Stimulated activated CD4-positive, alpha-beta T cell treated with anti-CD3 and anti-CD28 coated beads, Interleukin-1b, Interleukin-23, amount 100 ng/mL, for 24 hours (primary cell): ENCODE measurements around the gene RAB30.
A peak's percentile ranks its signal among the peaks of the same experiment; 100 is the strongest.

Experiments used
- DNase-seq, 4 experiments: peaks; one replicate each; pipeline ENCODE4 v3.0.0-alpha.2; 2020; ENCODE audit warnings: low read depth in 4 of 4, low spot score in 1 of 4

Gene RAB30

GRCh38 chr11:83071567-83072349 is at the start of gene RAB30:
Gene RAB30 (minus strand): TSS chr11:83071897. CDS start chr11:82997316, 74,581 bp downstream.
- peak; percentile 71 to 87 (median 84) for DNase-seq

- DNase-seq = no peak
These were observed 48.6 kb upstream of the RAB30 start for GRCh38 chr11:83120327-83120726.

- DNase-seq = no peak
These were observed 47.5 kb upstream of the RAB30 start for GRCh38 chr11:83119216-83119615.

GRCh38 chr11:83118814-83119213 is 47.1 kb upstream of the RAB30 start:
- DNase-seq = no peak

- no peak for DNase-seq
These were observed 44.4 kb upstream of the RAB30 start for GRCh38 chr11:83116015-83116641.

GRCh38 chr11:83115551-83115950 is 43.9 kb upstream of the RAB30 start:
- DNase-seq = no peak

GRCh38 chr11:83115026-83115425 is 43.3 kb upstream of the RAB30 start:
- DNase-seq = no peak

DNA sequence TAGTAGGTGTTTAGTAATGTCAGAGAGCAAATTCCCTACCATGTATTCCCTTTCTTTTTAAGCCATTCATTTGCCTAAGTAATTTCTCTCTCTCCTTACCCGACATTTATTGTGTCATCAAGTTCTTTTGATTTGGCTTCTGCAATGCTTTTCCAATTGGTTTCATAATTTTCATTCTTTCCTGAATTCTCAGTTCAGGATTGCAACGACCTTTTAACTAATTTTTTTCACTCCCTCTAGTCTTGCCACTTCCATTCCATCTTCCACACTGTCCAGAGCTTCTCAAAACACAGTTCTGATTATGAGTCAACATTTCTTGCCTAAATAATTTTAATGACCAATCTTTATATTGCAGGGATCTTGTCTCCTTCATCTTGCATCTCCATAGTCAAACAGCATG is 41.2 kb upstream of the RAB30 start:
- DNase-seq = no peak

DNA sequence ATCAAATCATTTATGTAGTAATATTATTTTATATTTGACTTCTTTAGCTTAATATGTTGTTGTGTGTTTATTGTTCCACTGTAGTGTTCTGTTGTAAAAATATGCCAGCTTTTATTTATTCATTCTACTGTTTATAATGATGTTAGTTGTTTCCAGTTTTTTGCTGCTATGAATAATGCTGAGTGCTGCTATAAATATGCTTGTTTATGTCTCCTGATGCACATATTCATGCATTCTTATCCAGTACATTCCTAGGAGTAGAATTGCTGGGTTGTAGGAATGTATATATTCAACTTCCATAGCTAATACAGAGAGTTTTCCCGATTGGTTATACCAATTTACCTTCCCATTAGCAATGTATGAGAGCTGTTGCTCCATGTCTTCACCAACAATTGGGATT is 33.5 kb upstream of the RAB30 start:
- no peak for DNase-seq

DNA sequence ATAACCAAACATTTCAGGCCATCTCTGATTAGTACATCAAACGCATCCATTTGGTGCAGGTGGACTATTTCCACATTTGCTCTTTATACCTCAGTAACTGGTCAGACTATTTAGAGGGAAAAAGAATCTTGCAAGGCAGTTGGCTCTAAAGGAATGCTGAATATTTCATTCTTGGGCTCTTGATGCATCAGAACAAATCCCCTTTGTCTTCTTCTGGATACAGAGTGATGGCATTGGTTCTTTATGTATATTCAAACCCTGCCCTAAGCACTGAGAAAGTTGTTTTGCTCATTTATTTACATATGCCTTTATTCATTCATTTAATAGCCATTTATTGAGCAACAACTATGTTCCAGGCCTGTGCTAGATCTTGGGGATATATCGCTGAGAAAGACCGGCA is 31.1 kb upstream of the RAB30 start:
- no peak for DNase-seq

DNA sequence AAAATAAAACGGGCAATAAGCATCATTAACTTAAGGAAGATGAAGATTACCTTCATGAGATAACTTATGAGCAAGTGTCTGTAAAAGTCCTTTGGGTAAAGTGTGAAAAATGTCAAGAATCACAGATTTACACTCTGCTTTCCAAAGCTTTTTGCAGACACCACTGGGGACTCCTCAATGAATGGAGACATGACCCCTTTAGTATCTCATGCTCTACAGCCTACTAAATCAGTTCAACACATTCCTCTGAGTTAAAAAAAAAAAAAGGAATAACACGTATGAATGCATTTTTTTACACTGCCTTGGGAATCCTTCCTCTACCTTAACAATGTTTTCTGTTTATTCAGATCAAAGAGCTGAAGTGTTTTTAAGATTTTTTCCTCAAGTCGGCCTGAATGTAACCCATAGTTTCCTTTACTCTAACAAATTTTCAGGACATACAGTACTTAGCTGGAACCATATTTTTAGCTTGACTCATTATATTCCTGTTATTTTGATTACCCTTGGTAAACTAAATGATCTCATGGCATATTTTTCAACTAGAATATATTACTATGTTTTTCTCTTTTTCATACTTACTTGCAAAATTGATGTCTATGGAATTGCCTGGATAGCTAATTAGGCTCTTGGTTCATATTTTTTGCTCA is 25.9 kb upstream of the RAB30 start:
- no peak for DNase-seq

DNA sequence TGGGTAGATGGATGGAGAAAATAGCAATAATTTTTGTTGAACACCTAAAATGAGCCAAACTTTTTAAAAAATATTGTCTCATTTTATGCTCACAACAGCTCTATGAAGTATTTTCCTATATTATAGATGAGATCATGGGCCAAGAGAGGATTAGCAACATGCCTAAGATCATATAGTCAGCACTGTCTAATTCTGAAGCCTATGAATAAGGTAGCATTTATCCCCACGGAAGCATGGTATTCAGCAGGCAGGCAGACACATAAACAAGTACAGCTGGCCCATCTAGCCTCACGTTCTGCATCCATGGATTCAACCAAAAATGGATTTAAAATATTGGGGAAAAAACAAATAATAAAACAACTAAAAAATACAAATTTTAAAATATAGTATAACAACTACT is 21.9 kb upstream of the RAB30 start:
- DNase-seq = no peak

DNA sequence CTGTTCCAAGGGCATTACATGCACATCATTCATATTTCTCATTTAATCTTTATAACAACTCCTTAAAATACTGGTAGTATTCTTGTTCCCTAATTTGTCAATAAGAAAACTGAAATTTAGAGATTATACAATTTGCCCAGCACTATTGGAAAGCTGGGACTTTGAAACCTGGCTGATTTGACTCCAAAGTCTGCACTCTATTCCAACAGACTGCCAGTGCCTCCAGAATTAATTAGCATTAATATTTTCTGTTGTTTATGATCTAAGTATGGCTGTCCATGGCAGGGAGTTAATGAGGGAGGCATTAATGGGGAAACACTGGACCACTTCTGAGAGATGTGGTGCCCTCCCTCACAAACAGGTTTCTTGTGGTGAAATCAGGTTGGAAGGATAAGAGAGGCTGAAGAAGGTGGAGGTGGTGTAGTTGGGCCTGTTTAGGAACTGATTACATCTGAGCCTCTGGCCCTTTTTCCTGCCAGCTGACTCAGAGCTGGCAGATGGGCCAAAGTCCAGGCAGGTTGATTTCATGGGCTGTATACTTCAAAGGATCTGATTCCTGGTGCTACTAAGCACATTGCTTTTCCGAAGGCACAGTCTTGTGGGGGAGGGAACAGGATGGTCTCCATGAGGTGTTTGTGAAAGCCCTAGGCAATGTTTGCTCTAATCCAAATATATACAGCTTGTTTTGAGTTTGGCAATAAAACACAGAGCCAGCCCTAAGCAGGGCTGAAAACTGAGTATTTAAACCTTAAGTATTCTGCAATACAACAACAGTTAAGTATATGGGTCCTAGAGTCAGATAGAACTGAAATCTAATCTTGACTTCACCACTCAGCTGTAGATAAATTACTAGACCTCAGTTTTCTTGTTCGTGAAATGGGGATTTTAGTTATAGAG is 21.0 kb upstream of the RAB30 start:
- no peak for DNase-seq

- DNase-seq = no peak
These were observed 17.3 kb upstream of the RAB30 start for GRCh38 chr11:83088965-83089364.

DNA sequence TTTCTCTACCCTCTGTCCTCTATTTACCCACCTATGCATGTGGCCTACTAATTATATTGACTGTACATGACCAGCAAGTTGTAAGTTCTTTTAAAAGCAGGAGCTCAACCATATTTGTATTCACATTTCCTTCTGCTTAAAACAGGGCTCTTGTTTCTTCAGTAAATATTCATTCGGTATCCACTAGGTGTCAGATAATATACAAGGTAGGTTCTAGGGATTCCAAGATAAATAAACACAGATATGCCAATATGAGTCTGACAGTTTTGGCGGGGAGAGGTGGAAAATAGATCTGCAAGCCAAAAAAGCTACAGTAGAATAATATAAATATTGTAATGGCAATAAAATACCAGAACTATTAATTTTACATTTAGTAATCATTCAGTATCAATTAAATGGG is 15.3 kb upstream of the RAB30 start:
- DNase-seq = no peak

DNA sequence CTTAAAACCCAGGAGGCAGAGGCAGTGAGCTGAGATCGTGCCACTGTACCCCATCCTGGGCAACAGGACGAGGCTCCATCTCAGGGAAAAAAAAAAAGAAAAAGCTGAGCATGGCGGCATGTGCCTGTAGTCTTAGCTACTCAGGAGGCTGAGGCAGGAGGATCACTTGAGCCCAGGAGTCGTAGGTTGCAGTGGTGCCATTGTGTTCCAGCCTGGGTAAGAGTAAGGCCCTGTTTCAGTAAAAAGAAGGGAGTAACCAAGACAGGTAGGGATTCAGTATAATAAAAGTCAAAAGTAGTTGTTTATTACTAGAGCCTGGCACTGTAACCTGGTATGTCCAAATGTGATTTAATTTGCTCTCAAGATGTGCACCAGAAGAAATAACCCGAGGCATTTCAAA is 8.1 kb upstream of the RAB30 start:
- DNase-seq = no peak

DNA sequence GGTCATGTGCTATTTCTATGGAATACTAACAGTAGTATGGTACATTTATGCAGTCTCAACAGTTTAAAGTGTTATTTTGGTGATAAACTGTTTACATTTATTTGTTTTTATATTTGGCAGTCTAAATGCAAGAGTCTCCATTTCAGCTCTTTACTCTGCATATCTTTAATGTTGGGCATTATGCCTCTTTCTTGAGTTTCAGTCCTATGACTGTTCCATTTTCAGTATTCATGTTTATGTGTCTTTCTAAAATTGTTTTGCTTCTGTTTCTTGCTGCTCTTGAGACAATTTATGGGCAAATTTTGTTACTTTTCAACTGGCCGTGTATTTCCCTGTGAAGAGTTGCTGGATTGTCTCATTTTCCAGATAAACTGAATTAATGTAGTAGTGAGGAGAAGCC is 6.6 kb upstream of the RAB30 start:
- DNase-seq = no peak

DNA sequence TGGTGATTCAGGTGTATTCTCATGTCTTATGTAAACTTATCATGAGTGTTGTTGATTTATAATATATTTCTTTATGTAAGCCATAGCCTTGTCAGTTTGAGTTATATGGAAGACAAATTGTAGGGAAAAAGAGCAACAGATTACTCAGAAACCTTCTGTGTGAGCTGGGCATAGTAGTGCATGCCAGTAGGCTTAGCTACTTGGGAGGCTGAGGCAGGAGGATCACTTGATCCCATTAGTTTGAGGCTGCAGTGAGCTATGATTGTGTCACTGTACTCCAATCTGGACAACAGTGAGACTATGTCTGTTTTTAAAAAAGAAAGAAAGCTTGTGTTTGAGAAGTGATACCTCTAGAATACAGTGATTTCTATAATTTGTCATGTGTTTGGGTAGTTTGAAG is 2.2 kb upstream of the RAB30 start:
- DNase-seq = no peak

DNA sequence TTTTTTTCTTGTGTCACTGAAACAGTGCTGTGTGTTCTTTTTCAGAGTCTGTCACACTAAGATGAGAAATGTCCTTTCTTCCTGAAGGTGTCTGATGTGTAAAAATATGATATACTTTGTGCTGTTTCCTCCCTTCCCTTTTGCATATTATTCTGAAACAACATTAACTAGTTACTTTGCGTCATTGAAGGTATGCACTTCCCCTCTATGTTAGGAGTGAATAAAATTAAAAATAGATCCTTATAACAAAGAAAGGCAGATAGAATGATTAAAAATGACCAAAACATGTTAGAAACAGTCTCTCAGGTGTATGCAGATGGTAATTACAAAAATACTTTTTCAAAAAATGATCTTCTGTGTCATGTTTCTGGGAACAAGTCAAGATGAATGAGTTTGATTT is 1.6 kb upstream of the RAB30 start:
- DNase-seq = no peak

DNA sequence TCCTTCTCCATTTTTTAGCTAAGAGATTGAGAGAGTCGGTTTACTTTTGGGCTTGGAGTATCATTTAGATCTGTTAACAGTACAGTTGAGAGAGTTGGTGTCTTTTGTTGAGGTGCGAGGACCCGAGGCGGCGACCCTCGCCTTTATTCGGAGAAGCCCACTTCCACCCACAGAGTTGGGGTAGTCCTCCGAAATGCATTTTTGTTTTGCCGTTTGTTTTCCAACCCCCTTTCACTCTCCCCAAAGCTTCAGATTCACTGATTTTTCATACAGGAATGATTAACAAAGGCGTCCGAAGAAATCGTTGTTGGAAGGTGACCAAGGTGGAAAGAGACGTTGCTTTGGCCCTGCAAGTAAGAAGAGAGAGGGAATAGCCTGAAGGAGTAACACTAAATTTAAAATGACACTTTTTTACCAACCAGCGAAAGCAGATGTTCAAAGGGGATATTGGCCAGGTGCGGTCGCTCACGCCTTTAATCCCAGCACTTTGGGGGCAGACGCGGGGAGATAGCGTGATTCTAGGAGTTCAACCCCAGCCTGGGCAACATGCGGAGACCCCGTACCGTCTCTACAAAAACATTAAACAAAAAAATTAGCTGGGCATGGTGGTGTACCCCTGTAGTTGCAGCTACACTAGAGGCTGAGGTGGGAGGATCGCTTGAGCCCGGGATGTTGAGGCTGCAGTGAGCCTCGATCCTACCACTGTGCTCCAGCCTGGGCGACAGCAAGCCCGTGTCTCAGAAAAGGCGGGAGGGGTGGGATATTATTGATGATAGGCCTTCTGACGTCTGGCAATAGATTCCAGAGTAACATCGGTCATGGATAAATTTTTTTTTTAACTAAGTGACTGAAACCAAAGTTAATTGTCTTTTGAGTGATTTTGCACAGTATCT is 899 bp upstream of the RAB30 start:
- DNase-seq = no peak
